ENCODE measurements around the gene SLC25A22.

Gene SLC25A22

GRCh38 chr11:811446-812245 lies 13.6 kb upstream of the SLC25A22 start:
- Histone ChIP-seq H3K36me3 (ENCODE audit: insufficient read depth, low read length) (peaks cover 17% of the 10 kb centered on the region; the same call in 1 of the 2 replicates), H3K4me1 (ENCODE audit: control insufficient read depth, insufficient read depth, low read length, unreplicated experiment) (peaks cover 16% of the 10 kb centered on the region), H2AFZ (ENCODE audit: low read length, unreplicated experiment) (no peak overlapping the region), H3K79me2 (ENCODE audit: control insufficient read depth, insufficient read depth, low read length, unreplicated experiment) (peaks cover 36% of the 10 kb centered on the region), H3K27me3 (ENCODE audit: insufficient read depth, low read length) (no peaks in the 10 kb centered on the region), H3K4me3 (ENCODE audit: low read depth, low read length) (peak overlapping the region; percentile 95), H3K27ac (ENCODE audit: low read depth, low read length) (peak overlapping the region; percentile 22; the same call in 1 of the 2 replicates)

- Histone ChIP-seq H3K27ac (ENCODE audit: low read depth, low read length) (peak overlapping the region; percentile 98), H3K4me3 (ENCODE audit: low read depth, low read length) (peak overlapping the region; percentile 95), H3K79me2 (ENCODE audit: control insufficient read depth, insufficient read depth, low read length, unreplicated experiment) (peaks cover 36% of the 10 kb centered on the region), H3K36me3 (ENCODE audit: insufficient read depth, low read length) (peaks cover 17% of the 10 kb centered on the region; the same call in 1 of the 2 replicates), H2AFZ (ENCODE audit: low read length, unreplicated experiment) (no peak overlapping the region), H3K27me3 (ENCODE audit: insufficient read depth, low read length) (no peaks in the 10 kb centered on the region), H3K4me1 (ENCODE audit: control insufficient read depth, insufficient read depth, low read length, unreplicated experiment) (peaks cover 16% of the 10 kb centered on the region)
Measured at GRCh38 chr11:810040-810567, 12.0 kb upstream of the SLC25A22 start.

GRCh38 chr11:809287-810039 lies 11.4 kb upstream of the SLC25A22 start, which contains the start of gene RPLP2:
TSS of gene RPLP2 (plus strand) at chr11:809967. CDS start at chr11:810235, 268 bp downstream.
- Histone ChIP-seq H3K36me3 (ENCODE audit: insufficient read depth, low read length) (peaks cover 17% of the 10 kb centered on the region; the same call in 1 of the 2 replicates), H2AFZ (ENCODE audit: low read length, unreplicated experiment) (peak within 1 kb of the TSS; percentile 36), H3K27me3 (ENCODE audit: insufficient read depth, low read length) (no peaks in the 10 kb centered on the region), H3K4me1 (ENCODE audit: control insufficient read depth, insufficient read depth, low read length, unreplicated experiment) (peaks cover 16% of the 10 kb centered on the region), H3K4me3 (ENCODE audit: low read depth, low read length) (peak within 1 kb of the TSS; percentile 95), H3K79me2 (ENCODE audit: control insufficient read depth, insufficient read depth, low read length, unreplicated experiment) (peaks cover 36% of the 10 kb centered on the region), H3K27ac (ENCODE audit: low read depth, low read length) (peak within 1 kb of the TSS; percentile 98)

- Histone ChIP-seq H3K79me2 (ENCODE audit: control insufficient read depth, insufficient read depth, low read length, unreplicated experiment) (peaks cover 36% of the 10 kb centered on the region), H2AFZ (ENCODE audit: low read length, unreplicated experiment) (peak overlapping the region; percentile 36), H3K4me1 (ENCODE audit: control insufficient read depth, insufficient read depth, low read length, unreplicated experiment) (peaks cover 22% of the 10 kb centered on the region), H3K27me3 (ENCODE audit: insufficient read depth, low read length) (no peaks in the 10 kb centered on the region), H3K36me3 (ENCODE audit: insufficient read depth, low read length) (peaks cover 17% of the 10 kb centered on the region; the same call in 1 of the 2 replicates), H3K4me3 (ENCODE audit: low read depth, low read length) (peak overlapping the region; percentile 95), H3K27ac (ENCODE audit: low read depth, low read length) (peak overlapping the region; percentile 98)
Measured at GRCh38 chr11:808427-809286, 10.6 kb upstream of the SLC25A22 start.

DNA sequence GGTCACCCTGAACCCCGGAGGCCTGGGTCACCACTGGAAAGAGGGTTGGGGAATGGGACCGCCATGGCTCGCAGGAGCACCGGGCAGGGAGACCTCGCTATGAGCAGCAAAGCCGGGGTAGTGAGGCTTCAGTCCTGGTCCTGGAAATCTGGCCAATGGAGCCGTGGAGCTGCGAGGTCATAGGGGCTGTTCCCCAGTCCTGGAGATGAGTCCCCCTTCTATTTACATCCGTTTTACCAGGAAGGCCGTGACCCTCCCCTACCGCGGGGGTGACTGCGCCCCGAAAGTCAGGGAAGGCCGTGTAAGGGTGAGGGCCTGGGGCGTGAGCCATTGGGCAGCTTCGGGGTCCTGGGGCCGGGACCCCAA lies 6.5 kb upstream of the SLC25A22 start:
- Histone ChIP-seq H3K4me3 (ENCODE audit: low read depth, low read length) (peak overlapping the region; percentile 80), H3K27me3 (ENCODE audit: insufficient read depth, low read length) (no peaks in the 10 kb centered on the region), H2AFZ (ENCODE audit: low read length, unreplicated experiment) (no peak overlapping the region), H3K27ac (ENCODE audit: low read depth, low read length) (no peak overlapping the region), H3K79me2 (ENCODE audit: control insufficient read depth, insufficient read depth, low read length, unreplicated experiment) (peaks cover 12% of the 10 kb centered on the region), H3K4me1 (ENCODE audit: control insufficient read depth, insufficient read depth, low read length, unreplicated experiment) (peaks cover 10% of the 10 kb centered on the region), H3K36me3 (ENCODE audit: insufficient read depth, low read length) (no peaks in the 10 kb centered on the region)

GRCh38 chr11:803770-804598 lies 5.9 kb upstream of the SLC25A22 start:
- peak overlapping the region; percentile 80 for H3K4me3 ChIP-seq (ENCODE audit: low read depth, low read length)
- H2AFZ ChIP-seq (ENCODE audit: low read length, unreplicated experiment) = no peak overlapping the region
- peaks cover 11% of the 10 kb centered on the region for H3K79me2 ChIP-seq (ENCODE audit: control insufficient read depth, insufficient read depth, low read length, unreplicated experiment)
- H3K36me3 ChIP-seq (ENCODE audit: insufficient read depth, low read length) = no peaks in the 10 kb centered on the region
- H3K27ac ChIP-seq (ENCODE audit: low read depth, low read length) = no peak overlapping the region
- no peaks in the 10 kb centered on the region for H3K27me3 ChIP-seq (ENCODE audit: insufficient read depth, low read length)
- H3K4me1 ChIP-seq (ENCODE audit: control insufficient read depth, insufficient read depth, low read length, unreplicated experiment) = peaks cover 10% of the 10 kb centered on the region

DNA sequence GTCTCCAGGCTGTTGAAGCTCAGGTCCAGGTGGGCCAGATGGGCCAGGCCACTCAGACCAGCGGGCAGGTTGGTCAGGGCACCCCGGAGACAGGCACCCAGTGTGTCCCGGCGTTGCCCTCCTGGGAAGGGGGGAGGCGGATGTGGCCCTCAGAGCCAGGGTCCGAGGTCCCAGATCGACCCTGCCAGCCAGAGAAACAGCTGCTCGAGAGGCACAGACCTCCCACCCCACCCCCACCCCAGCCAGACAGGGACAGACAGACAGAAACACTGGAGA lies 5.3 kb upstream of the SLC25A22 start:
- H3K4me1 ChIP-seq (ENCODE audit: control insufficient read depth, insufficient read depth, low read length, unreplicated experiment) = peaks cover 9% of the 10 kb centered on the region
- peak overlapping the region; percentile 80; the same call in 1 of the 2 replicates for H3K4me3 ChIP-seq (ENCODE audit: low read depth, low read length)
- H3K79me2 ChIP-seq (ENCODE audit: control insufficient read depth, insufficient read depth, low read length, unreplicated experiment) = peaks cover 5% of the 10 kb centered on the region
- H3K27me3 ChIP-seq (ENCODE audit: insufficient read depth, low read length) = no peaks in the 10 kb centered on the region
- no peaks in the 10 kb centered on the region for H3K36me3 ChIP-seq (ENCODE audit: insufficient read depth, low read length)
- no peak overlapping the region for H2AFZ ChIP-seq (ENCODE audit: low read length, unreplicated experiment)
- no peak overlapping the region for H3K27ac ChIP-seq (ENCODE audit: low read depth, low read length)

DNA sequence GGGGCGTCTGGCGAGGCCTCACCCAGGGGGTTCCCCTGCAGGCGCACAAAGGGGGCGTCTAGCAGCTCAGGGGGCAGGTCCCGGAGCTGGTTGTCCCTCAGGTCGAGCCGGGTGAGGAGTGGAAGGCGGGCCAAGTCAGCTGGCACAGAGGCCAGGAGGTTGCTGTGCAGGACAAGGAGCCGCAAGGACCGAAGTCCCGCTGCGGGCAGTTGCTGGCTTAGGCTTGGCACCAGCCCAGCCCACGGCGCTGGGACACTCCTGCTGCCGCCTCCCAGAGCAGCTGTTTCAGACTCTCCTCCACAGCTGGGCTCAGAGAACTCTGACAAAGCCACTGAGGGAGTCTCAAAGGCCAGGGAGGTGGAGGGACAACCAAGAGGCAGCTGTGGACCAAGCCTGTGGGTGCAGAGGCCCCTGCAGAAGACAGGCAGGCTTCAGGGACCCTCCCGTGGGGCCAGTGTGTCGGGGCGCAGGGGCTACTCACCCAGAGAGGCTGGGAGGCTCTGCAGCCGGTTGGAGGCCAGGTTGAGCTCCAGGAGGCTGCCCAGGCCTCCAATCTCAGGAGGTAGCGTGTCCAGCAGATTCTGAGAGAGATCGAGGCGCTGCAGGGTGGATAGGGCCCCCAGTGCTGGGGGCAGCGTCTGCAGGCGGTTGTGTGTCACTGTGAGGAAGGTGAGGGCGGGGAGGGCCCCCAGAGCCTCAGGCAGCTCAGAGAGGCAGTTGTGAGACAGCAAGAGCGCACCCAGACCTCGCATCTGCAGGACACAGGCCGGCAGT lies 4.8 kb upstream of the SLC25A22 start:
- Histone ChIP-seq H3K27me3 (ENCODE audit: insufficient read depth, low read length) (no peaks in the 10 kb centered on the region), H3K27ac (ENCODE audit: low read depth, low read length) (no peak overlapping the region), H3K79me2 (ENCODE audit: control insufficient read depth, insufficient read depth, low read length, unreplicated experiment) (peaks cover 2% of the 10 kb centered on the region), H2AFZ (ENCODE audit: low read length, unreplicated experiment) (no peak overlapping the region), H3K4me3 (ENCODE audit: low read depth, low read length) (no peak overlapping the region), H3K36me3 (ENCODE audit: insufficient read depth, low read length) (no peaks in the 10 kb centered on the region), H3K4me1 (ENCODE audit: control insufficient read depth, insufficient read depth, low read length, unreplicated experiment) (peaks cover 7% of the 10 kb centered on the region)

GRCh38 chr11:802018-802617 lies 4.0 kb upstream of the SLC25A22 start:
- no peaks in the 10 kb centered on the region for H3K79me2 ChIP-seq (ENCODE audit: control insufficient read depth, insufficient read depth, low read length, unreplicated experiment)
- H2AFZ ChIP-seq (ENCODE audit: low read length, unreplicated experiment) = no peak overlapping the region
- H3K27me3 ChIP-seq (ENCODE audit: insufficient read depth, low read length) = no peaks in the 10 kb centered on the region
- peaks cover 7% of the 10 kb centered on the region for H3K4me1 ChIP-seq (ENCODE audit: control insufficient read depth, insufficient read depth, low read length, unreplicated experiment)
- H3K4me3 ChIP-seq (ENCODE audit: low read depth, low read length) = no peak overlapping the region
- no peak overlapping the region for H3K27ac ChIP-seq (ENCODE audit: low read depth, low read length)
- H3K36me3 ChIP-seq (ENCODE audit: insufficient read depth, low read length) = no peaks in the 10 kb centered on the region

Measured in ACC112 (cell line).